ENCODE measurements around the gene SMYD2.

Gene SMYD2

DNA sequence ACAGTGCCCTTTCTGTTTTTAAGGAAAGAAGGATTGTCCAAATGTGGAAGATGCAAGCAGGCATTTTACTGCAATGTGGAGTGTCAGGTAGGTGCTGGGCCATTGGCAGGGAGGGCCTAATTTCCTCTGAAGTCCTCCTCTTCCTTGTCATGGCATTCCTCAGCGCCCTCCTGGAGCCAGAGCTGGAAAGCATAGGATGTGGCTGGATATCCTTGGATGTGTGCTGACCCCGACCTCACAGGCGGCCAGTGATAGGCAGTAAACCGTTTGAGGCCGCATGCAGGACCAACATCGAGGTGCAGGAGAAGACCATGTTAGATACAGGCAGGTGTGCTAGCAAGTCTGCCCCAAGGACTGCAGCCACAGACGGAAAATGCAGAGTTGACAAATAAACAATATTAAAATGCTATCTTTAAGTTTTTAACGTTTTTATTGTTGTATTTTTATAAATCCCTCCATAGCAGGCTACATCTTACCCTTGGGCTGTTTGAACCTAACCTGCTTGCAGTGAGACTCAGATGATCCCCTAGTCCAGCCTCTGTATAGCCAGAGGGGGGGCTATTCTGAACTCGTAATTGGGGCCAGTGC is 24.3 kb downstream of the SMYD2 start:
- Mint-ChIP-seq H3K36me3 (no peaks in the 10 kb centered on the region), H3K27me3 (no peaks in the 10 kb centered on the region), H3K4me1 (peaks cover 7 to 24% of the 10 kb centered on the region in 2 donors), H3K9me3 (no peaks in the 10 kb centered on the region), H3K4me3 (no peak overlapping the region), H3K27ac (no peak overlapping the region)
- no peak for ATAC-seq (replicated peaks)
- DNase-seq = no peak

DNA sequence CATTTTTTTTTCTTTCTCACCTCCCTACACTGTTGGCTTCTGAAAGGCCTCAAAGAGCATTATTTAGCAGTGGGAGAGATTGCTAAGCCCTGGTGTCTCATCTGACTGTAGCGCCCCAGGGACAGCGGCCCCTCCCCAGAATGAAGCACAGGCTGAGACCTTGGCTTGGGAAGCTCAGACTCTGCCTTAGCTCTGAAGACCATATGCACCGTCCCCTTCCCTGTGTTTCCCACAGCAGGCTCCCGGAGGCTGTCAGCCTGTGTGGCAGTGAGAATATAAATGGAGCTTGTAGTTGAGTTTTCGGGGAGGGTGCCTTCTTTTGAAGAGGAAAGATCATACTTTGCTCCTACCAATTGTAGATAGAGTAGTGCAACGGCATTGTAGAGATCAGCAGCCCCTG is 25.3 kb downstream of the SMYD2 start:
- Mint-ChIP-seq H3K9me3 (no peaks in the 10 kb centered on the region), H3K27ac (peak overlapping the region; percentile 68), H3K36me3 (no peaks in the 10 kb centered on the region), H3K4me1 (peaks cover 10 to 30% of the 10 kb centered on the region in 2 donors), H3K27me3 (no peaks in the 10 kb centered on the region), H3K4me3 (no peak overlapping the region)
- ATAC-seq (replicated peaks) = no peak
- no peak for DNase-seq

DNA sequence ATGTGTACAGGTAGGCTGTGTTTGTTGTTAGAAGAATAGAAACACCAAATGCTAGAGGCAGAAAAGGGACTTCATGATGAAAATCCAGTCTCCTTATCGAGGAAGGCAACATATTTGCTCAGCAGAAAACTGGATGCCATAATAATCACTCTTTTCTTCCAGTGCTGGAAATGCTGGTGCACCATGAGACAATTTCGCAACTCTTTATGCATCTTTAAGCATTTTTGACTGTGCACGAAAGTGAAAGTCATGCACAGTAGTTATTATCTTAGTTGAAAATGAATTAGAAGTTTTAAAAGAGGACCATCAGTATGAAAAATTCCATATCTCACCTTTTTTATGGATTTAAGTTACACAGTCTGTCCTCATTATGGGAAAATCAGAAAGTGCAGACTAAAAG is 29.1 kb downstream of the SMYD2 start:
- DNase-seq (no peak), ATAC-seq (replicated peaks) (no peak)
- no peaks in the 10 kb centered on the region for H3K27me3 Mint-ChIP-seq
- no peak overlapping the region for H3K4me3 Mint-ChIP-seq
- peaks cover 0 to 7% of the 10 kb centered on the region in 2 donors for H3K36me3 Mint-ChIP-seq
- H3K4me1 Mint-ChIP-seq = peaks cover 10 to 19% of the 10 kb centered on the region in 2 donors
- H3K27ac Mint-ChIP-seq = no peak overlapping the region
- no peaks in the 10 kb centered on the region for H3K9me3 Mint-ChIP-seq

DNA sequence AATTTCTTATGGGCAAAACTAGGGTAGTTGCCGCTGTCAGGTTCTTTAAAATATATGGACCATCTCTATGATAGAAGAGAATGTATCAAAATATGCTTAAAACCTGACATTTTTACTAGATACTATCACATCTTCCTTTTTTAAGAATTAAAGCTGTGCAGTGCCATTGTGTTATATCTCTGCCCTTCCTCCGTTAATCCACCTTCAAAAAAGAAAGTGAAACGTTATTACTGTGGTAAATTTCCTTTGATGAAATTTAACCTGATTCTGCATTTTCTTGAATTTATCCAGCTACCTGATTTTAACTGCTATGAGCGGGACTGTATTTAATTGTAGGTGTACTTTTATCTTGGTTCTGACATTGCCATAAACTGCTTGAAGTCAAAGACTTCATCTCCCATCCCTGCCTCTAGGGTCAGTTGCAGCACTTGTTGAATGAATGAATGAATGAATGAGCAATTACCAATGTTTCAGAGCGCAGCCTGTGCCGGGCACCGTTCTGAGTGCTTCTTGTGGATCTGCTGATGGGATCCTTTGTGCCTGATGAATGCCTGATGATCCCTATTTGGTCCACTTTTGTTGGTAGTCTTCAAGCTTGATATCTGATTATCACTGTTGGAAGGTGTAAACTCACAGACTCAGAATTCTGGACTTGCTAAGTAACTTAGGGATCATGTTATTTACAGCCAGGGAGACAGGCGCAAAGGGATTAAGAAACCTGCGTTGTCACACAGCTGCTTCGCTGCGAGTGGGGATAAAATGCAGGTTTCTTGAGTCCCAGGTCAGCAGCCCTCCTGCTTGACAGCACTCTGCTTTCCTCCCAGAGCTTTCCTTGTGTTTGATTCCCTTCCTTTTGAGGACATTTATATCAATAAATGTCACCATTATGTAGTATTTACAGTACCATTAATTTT is 30.1 kb downstream of the SMYD2 start:
- Mint-ChIP-seq H3K27ac (peak overlapping the region; percentile 59), H3K9me3 (no peaks in the 10 kb centered on the region), H3K27me3 (no peaks in the 10 kb centered on the region), H3K4me3 (peak overlapping the region; percentile 69 to 75), H3K36me3 (peaks cover 0 to 13% of the 10 kb centered on the region in 2 donors), H3K4me1 (peaks cover 8 to 13% of the 10 kb centered on the region in 2 donors)
- ATAC-seq (replicated peaks) (peak in 1 of 2 donors; percentile 43), DNase-seq (no peak)

DNA sequence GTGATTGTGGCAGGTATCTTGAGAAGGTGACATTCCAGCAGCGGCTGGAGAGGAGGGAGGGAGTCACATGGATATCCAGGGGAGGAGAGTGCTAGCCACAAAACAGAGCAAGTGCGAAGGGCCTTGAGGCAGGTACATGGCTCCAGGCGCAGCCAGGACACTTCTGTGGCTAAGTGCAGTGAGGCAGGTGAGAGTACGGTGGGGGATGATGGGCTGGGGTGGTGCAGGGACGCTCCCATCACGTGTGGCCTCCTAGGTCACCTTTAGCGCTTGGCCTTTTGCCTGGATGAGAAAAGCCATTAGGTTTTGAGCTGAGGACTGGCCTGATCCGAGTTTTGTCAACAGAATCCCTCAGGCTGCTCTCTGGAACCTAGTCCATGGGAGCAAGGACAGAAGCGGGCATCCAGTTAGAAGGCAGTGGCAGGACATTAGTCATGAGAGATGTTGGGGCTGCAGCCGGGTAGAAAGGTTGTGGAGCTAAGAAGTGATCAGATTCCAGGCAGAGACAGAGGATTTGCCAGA is 31.6 kb downstream of the SMYD2 start:
- peaks cover 8 to 13% of the 10 kb centered on the region in 2 donors for H3K4me1 Mint-ChIP-seq
- H3K4me3 Mint-ChIP-seq = no peak overlapping the region
- DNase-seq = no peak
- no peaks in the 10 kb centered on the region for H3K9me3 Mint-ChIP-seq
- H3K27me3 Mint-ChIP-seq = no peaks in the 10 kb centered on the region
- ATAC-seq (replicated peaks) = no peak
- no peak overlapping the region for H3K27ac Mint-ChIP-seq
- H3K36me3 Mint-ChIP-seq = peaks cover 0 to 13% of the 10 kb centered on the region in 2 donors

DNA sequence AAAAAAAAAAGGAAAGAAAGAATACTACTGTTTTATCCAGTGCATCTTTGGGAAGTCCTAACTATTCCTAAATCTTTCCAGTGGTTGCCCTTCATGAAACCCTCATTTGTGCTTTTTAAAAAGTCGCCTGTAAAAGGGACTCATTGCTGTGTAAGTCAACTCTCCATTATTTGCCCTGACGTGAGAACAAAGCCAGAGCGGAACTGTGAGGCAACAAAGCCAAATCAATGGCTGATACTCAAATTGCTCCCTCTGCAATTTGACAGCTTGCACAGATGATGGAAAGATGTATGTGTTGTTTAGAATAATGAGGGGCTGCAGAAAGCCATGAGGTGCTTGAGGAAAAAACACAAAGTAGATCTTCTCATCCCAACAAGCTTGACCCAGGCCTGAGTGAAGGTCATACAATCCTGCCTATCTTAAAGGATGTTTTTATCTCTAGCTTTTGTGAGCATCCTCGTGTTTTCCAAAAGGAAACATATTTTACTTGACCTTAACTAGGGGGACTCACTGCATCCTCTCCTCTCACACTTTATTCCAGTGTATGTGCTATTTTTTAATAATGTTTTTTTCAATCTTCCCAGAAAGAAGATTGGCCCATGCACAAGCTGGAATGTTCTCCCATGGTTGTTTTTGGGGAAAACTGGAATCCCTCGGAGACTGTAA is 33.4 kb downstream of the SMYD2 start:
- Mint-ChIP-seq H3K4me1 (peaks cover 5 to 10% of the 10 kb centered on the region in 2 donors), H3K27ac (no peak overlapping the region), H3K27me3 (no peaks in the 10 kb centered on the region), H3K9me3 (no peaks in the 10 kb centered on the region), H3K36me3 (peaks cover 7 to 20% of the 10 kb centered on the region in 2 donors), H3K4me3 (no peak overlapping the region)
- DNase-seq (no peak), ATAC-seq (replicated peaks) (no peak)

DNA sequence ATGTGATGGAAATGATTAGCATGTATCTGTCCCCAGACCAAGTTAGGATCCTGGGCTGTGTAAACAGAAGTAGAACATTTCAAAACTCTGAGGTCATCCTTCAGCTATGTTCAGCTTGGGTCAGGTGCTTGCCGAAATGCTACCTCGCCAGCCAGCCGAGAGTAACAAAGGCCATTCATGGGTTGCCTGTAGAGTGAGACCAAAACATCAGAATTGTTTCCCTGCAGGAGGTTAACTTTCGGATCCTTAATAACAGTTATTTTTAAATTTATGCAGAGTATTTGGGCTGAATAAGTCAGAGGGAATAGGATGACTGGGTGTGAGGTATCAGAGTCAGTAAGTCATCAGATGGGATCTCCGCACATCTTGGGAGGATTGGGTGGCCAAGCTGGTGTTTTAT is 35.6 kb downstream of the SMYD2 start:
- Mint-ChIP-seq H3K36me3 (peaks cover 9 to 22% of the 10 kb centered on the region in 2 donors), H3K4me1 (peaks cover 0 to 2% of the 10 kb centered on the region in 2 donors), H3K9me3 (no peaks in the 10 kb centered on the region), H3K27ac (no peak overlapping the region), H3K4me3 (no peak overlapping the region), H3K27me3 (no peaks in the 10 kb centered on the region)
- ATAC-seq (replicated peaks) (no peak), DNase-seq (no peak)

DNA sequence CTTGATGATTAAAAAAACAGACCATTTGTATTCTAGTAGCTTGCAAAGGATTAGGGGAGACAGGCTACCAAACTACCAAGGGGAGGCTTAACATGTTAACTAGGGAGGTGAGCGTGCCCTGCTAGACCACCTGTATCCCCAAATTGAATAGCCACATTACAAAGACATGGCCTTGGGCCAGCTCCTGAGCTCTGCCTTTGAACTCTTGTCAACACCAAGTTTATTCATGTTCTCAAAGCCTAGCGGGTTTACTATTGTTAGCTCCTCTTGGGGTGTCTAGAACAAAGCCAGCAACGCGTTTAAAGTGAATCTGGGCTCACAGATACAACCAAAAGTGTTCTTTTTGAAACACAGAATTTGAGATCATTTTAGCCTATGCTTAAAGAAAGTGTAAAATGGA is 36.3 kb downstream of the SMYD2 start:
- ATAC-seq (replicated peaks) (no peak), DNase-seq (no peak)
- peaks cover 9 to 25% of the 10 kb centered on the region in 2 donors for H3K36me3 Mint-ChIP-seq
- no peaks in the 10 kb centered on the region for H3K27me3 Mint-ChIP-seq
- H3K27ac Mint-ChIP-seq = no peak overlapping the region
- H3K4me1 Mint-ChIP-seq = peaks cover 0 to 4% of the 10 kb centered on the region in 2 donors
- no peak overlapping the region for H3K4me3 Mint-ChIP-seq
- no peaks in the 10 kb centered on the region for H3K9me3 Mint-ChIP-seq

DNA sequence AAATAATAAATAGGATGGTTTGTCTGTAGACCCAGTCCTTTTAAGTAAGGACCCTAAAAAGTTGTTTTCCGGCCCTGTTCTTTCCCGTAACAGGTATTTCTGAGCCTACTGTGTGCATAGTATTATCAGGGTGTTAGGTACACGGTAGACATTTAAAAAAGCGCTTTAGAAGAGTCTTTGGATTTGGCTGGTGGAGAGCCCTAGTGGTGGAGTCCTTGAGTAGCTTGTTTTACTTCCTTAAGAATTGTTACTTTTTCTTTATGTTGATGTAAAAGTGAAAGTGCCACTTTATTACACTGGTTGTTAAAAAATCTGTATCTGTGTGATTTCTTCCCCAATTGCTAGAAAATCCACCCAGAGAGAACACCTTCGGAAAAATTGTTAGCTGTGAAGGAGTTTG is 36.8 kb downstream of the SMYD2 start:
- ATAC-seq (replicated peaks) (no peak), DNase-seq (no peak)
- Mint-ChIP-seq H3K36me3 (peaks cover 9 to 22% of the 10 kb centered on the region in 2 donors), H3K4me3 (no peak overlapping the region), H3K27me3 (no peaks in the 10 kb centered on the region), H3K9me3 (no peaks in the 10 kb centered on the region), H3K4me1 (peaks cover 0 to 2% of the 10 kb centered on the region in 2 donors), H3K27ac (no peak overlapping the region)

DNA sequence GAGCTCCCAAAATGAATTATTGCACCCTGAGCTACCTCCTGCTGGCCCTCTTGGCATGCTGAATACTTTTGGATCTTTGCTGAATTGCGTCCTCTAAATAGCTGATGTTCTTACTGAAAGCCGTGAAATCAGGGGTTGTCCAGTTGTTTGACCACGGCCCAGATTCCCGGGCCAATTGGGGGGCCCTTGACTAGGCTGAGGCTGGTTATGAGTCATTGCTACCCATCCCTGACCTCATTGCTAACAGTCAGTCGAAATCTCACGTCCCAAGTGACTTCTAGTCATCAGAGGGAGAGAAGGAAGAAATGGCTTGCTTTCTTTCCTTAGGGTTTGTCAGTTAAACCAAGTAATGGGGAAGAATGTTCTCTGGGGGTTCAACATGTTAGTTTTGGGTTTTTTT is 37.4 kb downstream of the SMYD2 start:
- Mint-ChIP-seq H3K27ac (no peak overlapping the region), H3K9me3 (no peaks in the 10 kb centered on the region), H3K36me3 (peaks cover 9 to 22% of the 10 kb centered on the region in 2 donors), H3K4me1 (peaks cover 0 to 2% of the 10 kb centered on the region in 2 donors), H3K4me3 (no peak overlapping the region), H3K27me3 (no peaks in the 10 kb centered on the region)
- ATAC-seq (replicated peaks) = no peak
- no peak for DNase-seq

DNA sequence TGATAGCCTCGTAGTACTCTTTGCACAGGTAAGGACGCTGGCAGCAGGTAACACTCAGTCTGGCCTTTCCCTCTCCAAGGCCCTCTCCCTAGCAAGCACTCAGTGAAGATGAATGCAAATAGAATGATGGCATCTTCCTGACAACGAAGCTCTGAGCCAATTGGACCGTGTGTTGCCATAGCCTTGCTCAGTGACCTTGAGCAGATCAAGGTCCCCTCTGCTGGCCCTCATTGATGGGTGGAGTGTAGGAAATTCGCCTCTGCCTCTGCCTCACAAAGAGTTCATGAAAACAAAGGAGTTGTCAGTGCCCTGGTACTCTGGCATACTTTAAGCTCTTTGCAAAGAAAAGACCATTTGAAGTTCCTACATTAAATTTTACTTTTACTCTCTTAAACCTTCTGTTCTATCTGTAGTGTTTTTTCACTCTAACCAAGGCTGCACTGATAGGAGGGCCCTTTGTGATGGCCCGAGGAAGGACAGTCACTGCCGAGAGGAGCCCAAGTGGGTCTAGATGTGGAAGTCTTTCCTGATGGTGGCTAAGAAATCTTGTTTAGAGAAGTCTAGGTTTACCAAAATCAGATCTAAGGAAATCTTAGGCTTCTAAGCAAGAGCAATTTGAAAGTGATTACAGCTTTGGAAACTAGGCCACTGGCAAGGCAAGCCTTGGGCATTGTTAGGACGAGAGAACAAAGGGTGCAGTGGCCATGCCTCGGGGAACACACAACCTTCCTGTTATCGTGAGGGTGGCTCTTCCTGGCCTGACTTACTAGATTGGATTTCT is 38.2 kb downstream of the SMYD2 start:
- peaks cover 9 to 18% of the 10 kb centered on the region in 2 donors for H3K36me3 Mint-ChIP-seq
- no peaks in the 10 kb centered on the region for H3K27me3 Mint-ChIP-seq
- no peaks in the 10 kb centered on the region for H3K9me3 Mint-ChIP-seq
- no peak overlapping the region for H3K27ac Mint-ChIP-seq
- H3K4me1 Mint-ChIP-seq = peaks cover 0 to 2% of the 10 kb centered on the region in 2 donors
- ATAC-seq (replicated peaks) (no peak), DNase-seq (no peak)
- H3K4me3 Mint-ChIP-seq = no peak overlapping the region

DNA sequence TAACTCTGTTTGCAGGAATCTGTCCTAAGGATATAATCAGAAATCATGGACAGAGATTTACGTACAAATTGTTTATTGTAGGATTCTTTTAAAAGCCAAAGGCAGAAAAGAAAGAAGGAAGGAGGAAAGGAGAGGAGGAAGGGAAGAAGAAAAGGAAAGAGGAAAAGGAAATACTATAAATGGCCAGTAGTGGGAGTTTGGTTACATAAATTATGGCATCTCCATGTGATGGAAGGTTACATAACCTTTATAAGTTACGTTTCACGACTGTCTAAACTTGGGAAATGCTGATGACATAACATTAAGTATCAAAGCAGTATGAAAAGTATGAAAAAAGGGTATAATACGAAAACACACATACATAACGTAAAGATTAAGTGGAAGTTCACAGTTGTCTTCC is 39.0 kb downstream of the SMYD2 start:
- Mint-ChIP-seq H3K9me3 (no peaks in the 10 kb centered on the region), H3K27me3 (no peaks in the 10 kb centered on the region), H3K4me1 (peaks cover 0 to 2% of the 10 kb centered on the region in 2 donors), H3K4me3 (no peak overlapping the region), H3K36me3 (peaks cover 9 to 18% of the 10 kb centered on the region in 2 donors), H3K27ac (no peak overlapping the region)
- DNase-seq (no peak), ATAC-seq (replicated peaks) (no peak)

DNA sequence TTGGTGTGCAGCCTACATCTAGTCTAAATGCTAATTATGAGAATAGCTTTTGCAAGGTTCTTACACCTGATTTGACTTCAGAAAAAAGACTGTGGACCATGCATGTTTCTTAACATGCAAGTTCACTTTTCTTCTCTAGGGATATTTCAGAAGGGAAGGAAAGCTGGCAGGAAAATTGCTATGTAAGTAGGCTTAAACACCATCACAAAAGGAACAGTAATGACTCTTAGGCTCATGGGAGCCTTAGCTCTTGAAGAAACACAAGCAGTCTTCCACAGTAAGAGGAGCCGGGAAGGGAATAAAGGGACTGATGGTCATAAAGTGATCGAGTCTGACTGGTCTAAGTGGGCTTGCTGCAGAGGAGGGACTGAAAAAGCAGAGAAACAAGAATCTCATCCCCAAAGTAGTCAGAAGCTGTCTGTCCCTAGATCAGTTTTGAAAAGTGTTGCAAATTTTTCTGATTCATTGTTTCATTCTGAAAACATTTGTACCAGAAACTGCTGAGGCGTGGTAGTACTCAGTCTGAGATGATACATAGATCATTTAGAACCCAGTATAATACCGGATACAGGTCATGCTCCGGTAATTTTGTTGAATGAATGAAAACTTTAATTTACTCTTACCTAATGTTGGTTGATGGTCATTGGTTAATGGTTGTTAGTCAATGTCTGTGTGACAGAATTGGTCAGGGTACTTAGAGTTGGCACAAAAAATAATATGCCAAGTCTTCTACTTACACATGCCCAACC is 40.9 kb downstream of the SMYD2 start:
- no peak overlapping the region for H3K4me3 Mint-ChIP-seq
- peaks cover 0 to 2% of the 10 kb centered on the region in 2 donors for H3K4me1 Mint-ChIP-seq
- ATAC-seq (replicated peaks) (peak in 1 of 2 donors; percentile 29), DNase-seq (no peak)
- H3K27me3 Mint-ChIP-seq = no peaks in the 10 kb centered on the region
- H3K27ac Mint-ChIP-seq = peak overlapping the region; percentile 66
- H3K36me3 Mint-ChIP-seq = peaks cover 11 to 15% of the 10 kb centered on the region in 2 donors
- H3K9me3 Mint-ChIP-seq = no peaks in the 10 kb centered on the region
